BJ (cell line): ENCODE data around the gene MYH9. TPM values are rescaled to one million over a fixed set of nuclear protein-coding genes. Genes with fewer than 3 reads are reported as not detected.

Experiments
- CTCF ChIA-PET: fragments of 350-600 bp; formaldehyde crosslinking; extraction: SDS; loops from one replicate; lab custom pipeline; 2021; ENCODE audit warnings: antibody characterized with exemption, inconsistent platforms; lab: Yijun Ruan, JAX
- POLR2A ChIA-PET: fragments of 300-600 bp; sonication (Branson Sonifier 250); formaldehyde crosslinking; extraction: SDS; loops from one replicate; lab custom pipeline; 2021; ENCODE audit warnings: antibody characterized with exemption; lab: Charles Lee
- DNase-seq: peaks from one replicate; pipeline ENCODE4 v3.0.0-alpha.2; 2011; ENCODE audit warnings: low read depth
- H3K27me3 ChIP-seq: 2 replicates; pipeline ENCODE4 v1.6.0; 2011; ENCODE audit warnings: low read length; ENCODE audit not compliant: control insufficient read depth, insufficient read depth
- H3K36me3 ChIP-seq: 2 replicates; pipeline ENCODE4 v1.5.1; 2011; ENCODE audit warnings: low read length; ENCODE audit not compliant: control insufficient read depth, insufficient read depth
- H3K4me3 ChIP-seq: 2 replicates; pipeline ENCODE4 v1.5.1; 2011; ENCODE audit warnings: low read depth, mild to moderate bottlenecking, control low read depth, low read length
- CTCF ChIP-seq: IDR thresholded peaks from 2 replicates; pipeline ENCODE4 v1.5.1; 2011; ENCODE audit warnings: low read depth, mild to moderate bottlenecking, control low read depth, inconsistent platforms, low read length, moderate library complexity; ENCODE audit not compliant: insufficient read depth
- polyA plus RNA-seq: library from polyadenylated mRNA; depleted of rRNA; stranded (reverse); fragments of >200 nt; gene quantifications from 2 replicates; pipeline ENCODE4 v1.2.3, GENCODE V29; 2011

Gene MYH9
- polyA plus RNA-seq, 1 experiment = 340 TPM

- POLR2A ChIA-PET = no interaction called here
- CTCF ChIA-PET = interaction anchor here (0.9 to 2.1 kb wide), 3 partner anchors 10 to 94 kb away, joined by 4 to 7 read pairs (median 7); no protein-coding TSS in a partner anchor
- H3K36me3 ChIP-seq = peaks cover 11% of the 10 kb centered on the region
- no peaks in the 10 kb centered on the region for H3K27me3 ChIP-seq
- H3K4me3 ChIP-seq = no peak overlapping the region
- DNase-seq = no peak
- TF ChIP-seq CTCF = no peak
Measured at GRCh38 chr22:36375071-36375980, 12.4 kb downstream of the MYH9 start.

- CTCF ChIA-PET = interaction anchor here (2.0 to 2.1 kb wide), 2 partner anchors 73 to 95 kb away, joined by 7 read pairs; no protein-coding TSS in a partner anchor
- no peak for DNase-seq
- Histone ChIP-seq H3K27me3 (no peaks in the 10 kb centered on the region), H3K4me3 (no peak overlapping the region), H3K36me3 (peaks cover 11% of the 10 kb centered on the region)
- TF ChIP-seq CTCF = no peak
- POLR2A ChIA-PET = no interaction called here
Measured at GRCh38 chr22:36374603-36375024, 13.2 kb downstream of the MYH9 start.

- ChIA-PET CTCF (interaction anchor here (0.8 kb wide), 1 partner anchor 66 kb away, joined by 3 read pairs; no protein-coding TSS in a partner anchor), POLR2A (interaction anchor here (0.6 kb wide), 1 partner anchor 12 kb away, joined by 3 read pairs; no protein-coding TSS in a partner anchor)
- no peak for TF ChIP-seq CTCF
- Histone ChIP-seq H3K36me3 (peaks cover 11% of the 10 kb centered on the region), H3K4me3 (no peak overlapping the region), H3K27me3 (no peaks in the 10 kb centered on the region)
- no peak for DNase-seq
Measured at GRCh38 chr22:36373258-36373579, 14.5 kb downstream of the MYH9 start.

- no peaks in the 10 kb centered on the region for H3K27me3 ChIP-seq
- no peak for DNase-seq
- TF ChIP-seq CTCF = no peak
- ChIA-PET POLR2A (no interaction called here), CTCF (no interaction called here)
- H3K36me3 ChIP-seq = peaks cover 14% of the 10 kb centered on the region
- no peak overlapping the region for H3K4me3 ChIP-seq
Measured at GRCh38 chr22:36371920-36372319, 15.8 kb downstream of the MYH9 start.
